Measurements from ENCODE around the gene NAPEPLD.
"Not testable (repeated sequence)": the region's sequence is repeated elsewhere in the genome, so short reads cannot be mapped to it uniquely, and the experiment has no call there.

The NAPEPLD gene

GRCh38 chr7:103063895-103064294, 85.0 kb downstream of the NAPEPLD start:
- DNase-seq (ENCODE audit: low read depth): no peak

- no peak for DNase-seq (ENCODE audit: low read depth)
Observed at GRCh38 chr7:103059471-103059870, 89.4 kb downstream of the NAPEPLD start.

GRCh38 chr7:103058122-103058521, 90.8 kb downstream of the NAPEPLD start:
- no peak for DNase-seq (ENCODE audit: low read depth)

- not testable (repeated sequence) for DNase-seq (ENCODE audit: low read depth)
Observed at GRCh38 chr7:103056006-103056405, 92.9 kb downstream of the NAPEPLD start.

GRCh38 chr7:103051519-103051918, 97.4 kb downstream of the NAPEPLD start:
- DNase-seq (ENCODE audit: low read depth): no peak

All from T-helper 22 cell (primary cell).